ENCODE results near the gene OPRM1.

DNA sequence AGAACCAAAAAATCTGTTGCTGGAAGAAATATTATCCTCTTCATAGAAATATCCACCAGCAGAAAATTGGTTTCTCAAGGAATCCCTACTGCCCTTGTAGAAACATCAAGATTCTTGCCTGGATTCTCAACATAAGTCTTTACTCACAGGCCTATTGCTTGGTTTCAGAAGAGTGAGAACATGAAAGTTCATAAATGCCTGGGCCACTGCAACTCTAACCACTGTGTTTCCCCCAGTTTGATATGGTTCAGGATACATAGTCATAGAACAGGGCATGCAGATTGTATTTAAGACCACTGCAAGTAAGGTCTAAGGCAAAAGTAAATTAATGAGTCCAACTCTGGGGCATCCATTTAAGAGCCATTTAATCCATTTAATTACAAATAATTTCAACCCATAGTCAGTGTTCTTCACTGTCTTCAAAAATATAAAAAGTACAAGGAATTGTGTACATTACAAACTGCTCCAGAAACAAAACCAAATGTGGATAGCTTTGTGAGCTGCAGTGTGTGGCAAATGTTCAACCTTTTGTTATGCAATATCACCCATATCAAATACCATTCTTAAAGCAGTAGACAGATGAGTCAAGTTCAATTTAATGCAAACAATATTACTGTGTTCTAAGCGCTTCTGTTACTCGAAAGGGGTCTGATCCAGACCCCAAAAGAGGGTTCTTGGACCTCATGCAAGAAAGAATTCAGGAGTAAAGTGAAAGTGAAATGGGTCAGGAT, 83.3 kb downstream of the OPRM1 start:
- TF ChIP-seq, protein P1, sequence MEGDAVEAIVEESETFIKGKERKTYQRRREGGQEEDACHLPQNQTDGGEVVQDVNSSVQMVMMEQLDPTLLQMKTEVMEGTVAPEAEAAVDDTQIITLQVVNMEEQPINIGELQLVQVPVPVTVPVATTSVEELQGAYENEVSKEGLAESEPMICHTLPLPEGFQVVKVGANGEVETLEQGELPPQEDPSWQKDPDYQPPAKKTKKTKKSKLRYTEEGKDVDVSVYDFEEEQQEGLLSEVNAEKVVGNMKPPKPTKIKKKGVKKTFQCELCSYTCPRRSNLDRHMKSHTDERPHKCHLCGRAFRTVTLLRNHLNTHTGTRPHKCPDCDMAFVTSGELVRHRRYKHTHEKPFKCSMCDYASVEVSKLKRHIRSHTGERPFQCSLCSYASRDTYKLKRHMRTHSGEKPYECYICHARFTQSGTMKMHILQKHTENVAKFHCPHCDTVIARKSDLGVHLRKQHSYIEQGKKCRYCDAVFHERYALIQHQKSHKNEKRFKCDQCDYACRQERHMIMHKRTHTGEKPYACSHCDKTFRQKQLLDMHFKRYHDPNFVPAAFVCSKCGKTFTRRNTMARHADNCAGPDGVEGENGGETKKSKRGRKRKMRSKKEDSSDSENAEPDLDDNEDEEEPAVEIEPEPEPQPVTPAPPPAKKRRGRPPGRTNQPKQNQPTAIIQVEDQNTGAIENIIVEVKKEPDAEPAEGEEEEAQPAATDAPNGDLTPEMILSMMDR (IDR thresholded peaks at IDR 0.05) = no peak
- no peak for TF ChIP-seq POLR2A (IDR thresholded peaks at IDR 0.05)
